T-helper 9 cell (primary cell): Measurements from ENCODE around the gene NOL7.

Experiments used
- DNase-seq: peaks from one replicate; pipeline ENCODE4 v3.0.0-alpha.2; 2020

The NOL7 gene

DNA sequence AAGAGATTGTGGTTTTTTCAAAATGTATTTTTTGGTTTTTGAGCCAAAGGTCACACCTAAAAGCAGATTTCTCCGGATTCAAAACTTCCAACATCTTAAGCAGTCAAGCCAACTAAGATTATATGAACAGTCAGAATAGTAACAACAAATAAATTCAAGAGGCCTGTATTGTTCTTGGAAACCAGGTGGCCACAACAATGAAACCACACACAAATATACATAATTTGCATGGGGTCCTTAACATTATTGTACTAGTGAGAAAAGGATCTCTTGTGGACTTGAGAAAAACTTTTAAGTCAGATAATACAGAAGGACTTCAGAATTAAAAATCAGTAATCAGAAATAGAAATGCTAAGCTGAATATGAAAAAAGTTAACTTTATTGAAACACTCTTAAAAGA, 40.6 kb downstream of the NOL7 start:
- DNase-seq = no peak

DNA sequence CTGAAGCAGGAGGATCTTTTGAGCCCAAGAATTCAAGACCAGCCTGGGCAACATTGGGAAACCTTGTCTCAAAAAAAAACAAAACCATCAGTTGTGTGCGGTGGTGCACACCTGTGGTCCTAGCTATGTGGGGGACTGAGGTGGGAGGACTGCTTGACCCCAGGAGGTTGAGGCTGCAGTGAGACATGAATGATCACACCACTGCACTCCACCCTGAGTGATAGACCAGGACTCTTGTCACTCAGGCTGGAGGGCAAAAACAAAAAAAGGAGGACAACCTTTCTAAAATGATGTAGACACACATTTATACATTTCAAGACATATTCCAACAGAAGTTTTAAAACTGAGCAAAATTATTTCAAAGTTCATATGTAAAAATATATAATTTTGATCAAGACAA, 45.1 kb downstream of the NOL7 start:
- no peak for DNase-seq

DNA sequence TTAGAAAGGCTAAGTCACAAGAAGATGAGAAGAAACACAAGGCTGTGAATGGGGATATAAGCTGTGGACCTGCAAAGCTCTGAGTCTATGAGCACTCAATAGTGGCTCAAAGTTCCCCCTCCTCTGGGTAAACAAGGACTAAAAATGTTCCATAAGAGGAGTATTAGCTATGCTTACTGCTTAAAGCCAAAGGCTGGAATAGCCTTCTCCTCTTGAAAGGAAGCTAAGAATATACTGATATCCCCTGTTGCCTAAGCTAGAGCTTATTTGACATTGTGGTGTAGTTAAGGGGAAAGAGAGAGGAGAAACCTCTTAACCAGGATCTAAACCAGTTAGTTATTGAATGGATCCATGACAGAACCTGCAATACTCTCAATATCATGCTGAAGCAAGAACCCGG, 45.8 kb downstream of the NOL7 start:
- no peak for DNase-seq

DNA sequence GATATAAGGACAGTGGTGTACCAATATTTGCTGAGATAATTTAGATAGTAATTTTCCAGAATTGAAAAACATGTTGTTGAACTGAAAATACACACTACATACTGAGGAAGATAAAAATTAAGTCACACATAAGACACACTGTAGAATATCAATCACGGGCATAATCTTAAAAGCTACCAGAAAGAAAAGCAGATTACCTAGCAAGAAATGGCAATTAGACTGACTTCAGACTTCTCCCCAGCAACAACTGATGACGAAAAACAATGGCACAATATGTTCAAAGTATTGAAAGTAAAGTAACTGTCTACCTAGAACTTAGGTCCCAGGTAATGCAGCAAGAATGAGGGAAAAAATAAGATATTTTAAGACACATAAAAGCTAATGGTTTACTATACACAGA, 46.5 kb downstream of the NOL7 start:
- DNase-seq = no peak

DNA sequence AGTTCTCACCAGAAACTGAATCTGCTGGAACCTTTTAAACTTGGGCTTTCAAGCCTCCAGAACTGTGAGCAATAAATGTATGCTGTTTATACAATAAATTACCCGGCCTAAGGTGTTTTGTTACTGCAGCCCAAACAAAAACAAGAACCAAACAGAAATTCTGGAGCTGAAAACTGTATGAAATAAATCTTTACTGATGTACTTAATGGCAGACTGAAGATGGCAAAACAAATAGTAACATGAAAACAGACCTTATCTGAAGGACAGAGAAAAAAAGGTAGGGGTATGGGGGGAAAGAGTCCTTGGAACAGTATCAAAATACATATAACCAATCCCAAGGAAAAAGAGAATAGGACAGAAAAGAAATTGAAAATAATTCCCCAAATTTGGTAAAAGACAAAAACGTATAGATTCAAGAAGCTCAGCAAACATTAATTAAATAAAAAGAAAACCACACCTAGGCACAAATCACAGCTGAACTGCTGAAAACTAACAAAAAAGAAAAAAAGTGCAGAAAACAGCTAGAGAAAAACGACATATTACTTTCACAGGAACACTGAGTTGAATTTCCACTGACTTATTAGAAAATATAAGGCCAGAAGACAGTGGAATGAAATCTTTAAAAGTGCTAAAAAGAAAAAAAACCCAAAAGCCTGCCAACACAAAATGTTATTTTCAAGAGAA, 47.7 kb downstream of the NOL7 start:
- no peak for DNase-seq

DNA sequence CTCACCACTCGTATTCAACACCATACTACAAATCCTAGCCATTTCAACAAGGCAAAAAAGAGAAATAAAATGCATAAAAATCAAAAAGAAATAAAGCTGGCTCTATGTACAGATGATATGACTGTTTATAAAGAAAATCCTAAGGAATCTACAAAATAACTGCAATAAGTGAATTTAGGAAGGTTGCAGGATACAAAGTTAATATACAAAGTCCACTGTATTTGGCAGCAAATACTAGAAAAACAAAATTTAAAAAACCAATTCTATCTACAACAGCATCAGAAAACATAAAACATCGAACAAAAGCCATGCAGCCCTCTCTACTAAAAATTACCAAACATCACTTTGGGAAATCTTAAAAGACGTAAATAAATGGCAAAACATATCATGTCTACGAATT, 48.9 kb downstream of the NOL7 start:
- no peak for DNase-seq

DNA sequence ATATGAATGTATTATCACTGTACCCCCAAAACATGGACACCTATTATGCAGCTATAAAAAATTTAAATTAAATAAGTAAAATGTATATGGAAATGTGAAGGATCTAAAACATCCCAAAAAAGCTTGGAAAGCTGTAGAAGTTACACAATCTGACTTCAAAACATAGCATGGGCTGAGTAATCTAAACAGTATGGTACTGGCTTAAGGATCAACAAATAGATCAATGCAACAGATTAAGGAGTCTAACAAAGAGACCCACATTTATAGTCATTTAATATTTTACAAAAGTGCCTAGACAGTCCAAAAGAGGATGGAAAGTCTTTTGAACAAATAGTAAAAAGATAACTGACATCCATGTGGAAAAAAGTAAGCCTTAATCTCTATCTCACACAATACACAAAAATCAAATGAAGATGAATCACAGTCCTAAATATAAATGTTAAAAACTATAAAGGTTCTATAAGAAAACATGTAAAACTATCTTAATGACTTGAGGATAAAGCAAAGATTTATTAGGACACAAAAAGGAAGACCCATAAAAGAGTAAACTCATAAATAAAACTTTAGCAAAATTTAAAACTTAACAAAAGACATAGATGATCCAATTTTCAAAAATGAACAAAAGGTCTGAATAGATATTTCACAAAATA, 49.7 kb downstream of the NOL7 start:
- DNase-seq = no peak

DNA sequence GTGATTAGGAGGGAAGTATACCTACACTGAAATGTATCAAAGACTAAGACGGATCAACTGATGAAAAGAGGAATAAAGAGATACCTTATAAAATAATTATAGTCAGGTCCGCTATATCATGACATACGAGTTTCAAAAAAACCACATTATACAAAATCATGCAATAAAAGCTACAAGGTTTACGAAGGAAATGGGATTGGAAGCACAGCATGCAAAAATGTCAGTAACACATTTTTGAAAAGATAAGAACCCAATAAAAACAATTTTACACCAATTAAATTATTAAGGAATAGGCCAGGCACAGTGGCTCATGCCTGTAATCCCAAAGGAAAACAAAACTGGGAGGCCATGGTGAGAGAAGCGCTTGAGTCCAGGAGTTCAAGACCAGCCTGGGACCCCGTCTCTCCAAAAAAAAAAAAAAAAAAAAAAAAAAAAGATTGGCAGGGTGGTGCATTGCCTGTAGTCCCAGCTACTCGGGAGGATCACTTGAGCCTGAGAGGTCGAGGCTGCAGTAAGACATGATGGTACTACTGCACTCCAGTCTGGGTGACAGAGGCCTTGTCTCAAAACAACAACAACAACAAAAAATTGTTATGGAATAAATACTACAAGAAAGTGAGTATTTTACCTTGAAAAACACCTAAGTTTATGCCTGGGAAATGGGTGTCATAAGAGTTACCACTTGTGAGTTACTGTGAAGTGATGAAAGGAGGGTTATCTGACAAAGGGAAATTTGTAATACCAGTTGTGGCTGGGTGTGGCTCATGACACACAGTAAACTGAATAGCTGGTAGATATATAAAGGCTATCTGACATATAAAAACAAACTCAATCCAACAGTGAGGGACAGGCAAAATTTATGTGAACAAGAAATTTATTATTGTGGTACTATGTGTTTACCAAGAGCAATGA, 51.3 kb downstream of the NOL7 start:
- DNase-seq = no peak

DNA sequence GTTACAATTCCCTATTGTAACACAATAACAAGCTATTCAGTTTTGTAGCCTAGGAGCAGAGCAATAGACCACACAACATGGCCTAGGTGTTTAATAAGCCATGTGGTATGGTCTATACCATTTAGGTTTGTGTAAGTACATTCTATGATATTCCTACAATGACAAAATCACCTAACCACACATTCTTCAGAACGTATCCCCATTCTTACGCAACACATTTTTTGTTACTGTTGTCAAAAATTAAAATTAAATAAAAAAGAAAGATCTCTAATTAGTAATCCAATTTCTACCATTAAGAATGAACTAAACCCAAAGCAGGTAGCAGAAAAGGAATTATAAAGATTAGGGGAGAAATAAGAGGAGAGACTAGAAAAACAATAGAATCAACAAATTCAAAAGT, 52.5 kb downstream of the NOL7 start:
- DNase-seq = no peak

DNA sequence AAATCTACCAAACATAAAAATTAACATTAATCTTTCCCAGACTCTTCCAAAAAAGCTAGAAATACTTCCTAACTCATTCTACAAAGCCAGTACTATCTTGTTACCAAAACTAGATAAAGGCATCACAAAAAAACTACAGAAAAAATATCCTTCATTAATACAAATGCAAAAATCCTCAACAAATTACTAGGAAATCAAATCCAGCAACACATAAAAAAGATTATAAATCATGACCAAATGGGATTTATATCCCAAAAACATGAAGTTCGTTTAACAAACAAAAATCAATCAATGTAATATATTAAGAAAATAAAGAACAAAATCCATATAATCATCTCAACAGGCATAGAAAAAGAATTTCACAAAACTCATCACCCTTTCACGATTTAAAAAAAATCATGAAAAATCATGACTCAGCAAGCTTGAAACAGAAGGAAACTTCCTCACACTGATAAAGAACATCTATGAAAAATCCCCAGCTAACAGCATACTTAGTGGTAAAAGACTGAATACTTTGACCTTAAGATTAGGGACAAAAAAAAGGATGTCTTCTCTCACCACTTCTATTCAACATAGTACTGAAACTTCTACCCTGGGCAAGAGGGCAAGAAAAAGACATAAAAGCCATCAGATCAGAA, 53.3 kb downstream of the NOL7 start:
- DNase-seq = no peak

DNA sequence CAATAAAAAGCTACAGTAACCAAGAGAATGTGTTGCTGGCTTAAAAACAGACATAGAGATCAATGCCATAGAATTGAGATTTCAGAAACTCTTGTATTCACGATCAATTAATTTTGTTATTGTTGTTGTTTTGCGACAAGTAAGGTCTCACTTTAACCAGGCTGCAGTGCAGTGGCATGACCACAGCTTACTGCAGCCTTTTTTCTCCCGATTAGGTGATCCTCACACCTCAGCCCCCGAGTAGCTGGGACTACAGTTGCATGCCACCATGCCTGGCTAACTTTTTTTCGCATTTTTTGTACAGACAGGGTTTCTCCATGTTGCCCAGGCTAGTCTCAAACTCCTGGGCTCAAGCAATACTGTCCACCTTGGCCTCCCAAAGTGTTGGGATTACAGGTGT, 54.3 kb downstream of the NOL7 start:
- DNase-seq = no peak
